Measurements from ENCODE around the gene IP6K3. TPM values are rescaled to one million over a fixed set of nuclear protein-coding genes. Genes with fewer than 3 reads are reported as not detected.

Gene IP6K3
- total RNA-seq, 1 donor from 2014 or later, result 3.8 TPM

GRCh38 chr6:33740794-33741193 lies 5.9 kb downstream of the IP6K3 start:
- no peak for DNase-seq

DNA sequence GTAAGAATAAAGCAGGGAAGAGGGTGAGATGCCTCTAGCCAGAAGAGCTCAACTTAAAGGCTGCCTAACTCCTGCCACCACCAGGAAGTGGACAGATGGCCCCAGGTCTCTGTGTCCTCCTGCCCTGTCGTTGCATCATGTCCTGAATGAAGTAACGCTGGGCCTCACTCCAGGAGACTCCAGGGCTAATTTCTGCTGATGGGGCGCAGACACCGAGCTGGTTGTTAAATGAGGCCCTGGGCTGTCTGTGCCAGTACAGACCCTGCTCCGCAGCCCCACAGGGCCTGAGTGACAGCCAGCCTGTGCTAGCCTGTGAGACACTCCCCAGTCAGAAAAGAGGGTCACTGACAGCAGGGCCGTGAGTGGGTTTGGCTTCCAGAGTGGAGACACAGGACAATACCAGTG lies 6.5 kb downstream of the IP6K3 start:
- no peak for DNase-seq

DNA sequence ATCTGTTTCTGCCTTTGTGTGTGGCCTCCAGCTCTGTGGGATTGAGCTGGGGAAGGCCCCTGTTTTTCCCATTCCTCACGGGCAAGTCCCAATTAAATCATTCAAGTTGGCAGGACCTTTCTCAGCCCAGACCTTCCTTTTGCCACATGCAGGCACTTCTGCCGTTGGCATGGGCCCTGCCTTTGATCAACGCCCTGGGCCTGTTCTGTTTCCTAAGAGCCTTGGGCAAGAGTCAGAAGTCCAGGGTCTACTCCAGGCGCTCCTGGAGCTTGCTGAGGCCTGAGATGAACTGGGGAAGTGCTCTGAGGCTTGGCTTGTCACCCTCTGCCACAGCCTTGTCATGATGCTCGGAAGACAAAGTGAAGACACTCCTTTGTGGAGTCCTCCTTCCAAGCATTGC lies 7.1 kb downstream of the IP6K3 start:
- no peak for DNase-seq

- no peak for DNase-seq
These were observed 7.8 kb downstream of the IP6K3 start for GRCh38 chr6:33738879-33739278.

DNA sequence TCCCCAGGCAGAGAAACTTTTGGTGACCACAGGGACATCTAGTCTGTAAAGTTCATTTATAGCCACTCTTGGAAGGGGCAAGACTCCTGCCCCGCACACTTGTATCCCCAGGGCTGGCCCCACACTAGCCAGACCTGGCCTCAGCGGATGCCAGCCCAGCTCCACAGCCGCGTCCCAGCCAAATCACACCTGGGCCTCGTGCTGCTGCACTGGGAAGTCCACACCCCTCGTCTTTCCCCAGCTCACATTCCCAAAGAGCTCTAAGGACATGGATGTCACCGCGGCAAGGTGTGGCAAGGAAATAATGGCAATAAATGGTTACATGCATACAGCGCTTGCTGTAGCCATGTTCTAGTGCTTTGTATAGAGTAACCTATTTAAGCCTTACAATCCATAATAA lies 8.6 kb downstream of the IP6K3 start:
- no peak for DNase-seq

DNA sequence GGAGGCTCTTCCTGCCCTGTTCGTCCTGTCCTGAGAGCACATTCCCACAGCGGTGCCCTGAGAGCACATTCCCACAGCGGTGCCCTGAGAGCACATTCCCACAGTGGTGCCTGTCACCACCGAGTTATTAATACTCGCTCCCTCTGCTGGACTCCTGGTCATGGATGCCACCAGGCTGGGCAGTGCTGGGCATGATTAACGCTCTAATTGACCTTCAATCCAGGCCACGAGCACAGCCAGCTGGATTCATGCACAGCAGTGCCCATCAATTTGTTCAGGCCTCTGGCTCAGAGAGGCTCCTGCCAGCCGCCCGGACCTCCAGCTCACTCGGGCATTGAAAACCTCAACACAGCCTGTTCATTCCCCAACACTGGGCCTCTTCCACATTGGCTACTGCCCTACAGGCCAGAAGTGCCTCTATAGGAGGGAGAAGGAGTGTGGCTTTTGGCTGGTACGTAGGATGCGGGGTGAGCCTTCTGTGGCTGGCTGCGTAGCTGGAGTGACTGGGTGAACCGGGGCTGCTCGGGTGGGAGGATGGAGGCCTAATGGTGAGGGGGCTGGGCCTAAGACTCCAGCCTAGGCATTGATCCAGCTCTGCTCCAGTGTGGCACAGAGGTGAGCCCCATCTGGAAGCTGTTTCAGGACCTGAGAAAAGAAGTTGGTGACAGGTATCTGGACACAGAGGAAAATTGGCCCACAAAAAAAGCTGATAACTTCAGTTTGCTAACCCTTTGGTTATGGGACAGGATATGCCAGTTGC lies 9.3 kb downstream of the IP6K3 start:
- no peak for DNase-seq

DNA sequence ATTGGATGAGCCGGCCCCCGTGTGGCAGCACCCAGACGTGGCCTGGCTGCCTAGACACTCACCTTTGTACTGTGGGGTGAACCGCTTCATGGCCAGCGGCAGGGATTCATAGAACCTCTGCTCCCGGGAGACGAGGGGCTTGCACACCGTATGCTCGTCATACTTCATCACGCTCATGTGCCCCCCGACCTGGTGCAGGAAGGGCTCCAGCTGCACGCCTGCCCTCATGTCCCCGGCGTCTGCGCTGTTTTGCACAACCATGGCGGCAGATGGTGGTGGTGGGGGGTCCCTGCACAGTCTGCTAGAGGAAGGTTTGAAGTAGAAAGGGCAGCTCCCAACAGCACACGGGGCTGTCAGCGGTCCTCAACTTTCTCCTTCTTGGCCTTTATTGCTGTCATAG lies 11.5 kb downstream of the IP6K3 start:
- DNase-seq, result no peak

- DNase-seq, result no peak
These were observed 13.0 kb downstream of the IP6K3 start for GRCh38 chr6:33733709-33734007.

GRCh38 chr6:33732817-33733708 lies 13.6 kb downstream of the IP6K3 start:
- no peak for DNase-seq

GRCh38 chr6:33732385-33732784 lies 14.3 kb downstream of the IP6K3 start:
- DNase-seq, result no peak

DNA sequence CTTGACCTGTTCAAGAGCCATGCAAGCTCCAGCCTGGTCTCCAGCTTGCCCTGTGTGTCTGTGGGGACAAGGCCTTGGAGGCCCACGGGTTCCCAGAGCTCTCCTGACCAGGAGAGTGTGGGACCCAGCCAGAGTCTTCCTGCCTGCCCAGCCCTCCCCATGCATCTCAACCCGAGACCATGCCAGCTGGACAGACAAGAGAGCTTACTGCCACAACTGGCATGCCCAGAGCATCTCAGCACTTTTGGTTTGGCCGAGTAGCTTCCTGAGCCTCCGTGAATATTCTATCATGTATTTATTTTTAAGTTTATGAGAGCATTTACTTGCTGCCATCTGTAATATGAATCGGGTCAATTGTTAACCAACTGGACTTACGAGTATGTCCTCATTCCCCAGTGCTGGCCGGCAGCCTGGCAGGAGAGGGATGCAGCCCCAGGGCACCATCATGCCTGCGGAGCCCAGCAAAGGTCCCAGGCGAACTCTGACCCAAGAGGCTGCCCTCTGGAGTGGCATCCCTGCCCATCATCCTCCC lies 14.9 kb downstream of the IP6K3 start:
- no peak for DNase-seq

- DNase-seq, result no peak
These were observed 15.7 kb downstream of the IP6K3 start for GRCh38 chr6:33731035-33731434.

DNA sequence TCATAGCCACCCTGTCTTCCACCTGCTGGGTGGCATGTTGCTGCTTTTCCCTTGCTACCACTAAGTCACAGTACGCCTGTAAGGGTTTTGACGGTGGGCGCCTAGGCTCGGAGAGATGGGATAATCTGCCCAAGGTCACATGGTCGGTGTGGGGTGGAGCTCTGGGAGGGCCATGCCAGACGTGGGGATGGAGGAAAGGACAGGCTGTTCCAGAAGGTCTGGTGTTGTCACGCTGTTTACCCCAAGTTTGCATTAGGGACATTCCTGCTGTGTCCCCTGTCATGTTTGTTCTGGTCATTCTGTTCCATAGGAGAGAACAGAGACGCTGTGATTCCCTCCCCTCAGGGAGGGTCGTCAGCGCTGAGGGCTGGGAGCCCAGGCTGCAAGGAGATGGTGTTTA lies 16.1 kb downstream of the IP6K3 start:
- DNase-seq, result no peak

DNA sequence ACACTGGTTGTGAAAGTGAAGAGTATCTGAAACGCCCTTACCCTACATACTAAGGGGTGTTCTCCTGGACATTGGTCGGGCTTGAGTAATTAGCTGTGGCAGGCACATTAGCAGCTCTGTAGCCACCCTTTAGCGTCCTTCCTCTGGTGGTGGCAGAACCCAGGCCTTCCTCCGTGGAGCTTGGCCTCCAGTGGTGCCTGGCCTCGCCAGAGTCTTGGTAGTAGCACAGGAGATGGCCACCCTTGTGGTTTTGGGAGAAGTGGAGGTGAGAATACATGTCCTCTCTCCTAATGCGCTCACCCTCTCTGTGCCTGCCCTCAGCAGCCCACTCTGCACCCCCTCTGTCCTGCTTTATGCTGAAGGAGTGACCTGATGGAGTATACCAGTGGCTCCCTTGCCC lies 17.6 kb downstream of the IP6K3 start:
- no peak for DNase-seq

GRCh38 chr6:33728438-33728837 lies 18.3 kb downstream of the IP6K3 start:
- DNase-seq, result no peak

DNA sequence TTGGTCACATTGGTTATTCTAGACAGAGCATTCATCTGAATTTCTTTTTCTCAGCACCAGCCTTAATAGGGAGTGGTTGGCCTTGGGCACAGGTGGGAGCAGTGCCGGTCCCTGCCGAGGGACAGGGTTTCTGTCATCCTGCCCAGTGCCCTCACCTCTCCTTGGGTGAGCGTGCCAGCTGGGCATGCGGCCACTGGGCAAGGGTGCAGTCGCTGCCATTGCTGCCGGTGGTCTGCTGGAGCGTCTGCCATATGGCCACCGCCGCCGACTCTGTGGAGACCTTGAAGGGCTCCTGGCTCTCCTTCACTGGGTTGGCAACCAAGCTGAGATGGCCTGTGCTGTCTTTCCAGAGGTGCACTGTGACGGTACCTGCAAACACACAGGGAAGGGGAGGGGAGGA lies 18.8 kb downstream of the IP6K3 start:
- no peak for DNase-seq

DNA sequence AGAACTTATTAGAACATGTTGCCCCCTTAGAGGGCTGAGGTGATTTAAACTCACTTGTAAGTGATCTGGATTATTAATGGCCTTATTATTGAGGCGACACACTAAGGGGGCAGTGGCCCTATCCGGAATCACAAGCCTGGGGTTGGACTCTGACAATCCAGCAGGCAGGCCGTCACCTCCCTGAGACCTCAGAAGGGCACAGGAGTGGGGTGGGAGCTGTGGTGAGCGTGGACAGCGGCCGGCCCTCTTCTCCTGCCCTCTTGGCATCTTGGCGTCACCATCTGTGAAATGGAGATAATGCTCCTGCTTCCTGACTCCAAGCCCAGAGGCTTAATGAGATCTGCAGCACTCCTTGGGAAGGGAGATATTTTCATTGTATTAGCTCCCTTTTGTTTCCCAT lies 19.6 kb downstream of the IP6K3 start:
- DNase-seq, result no peak

GRCh38 chr6:33726696-33727095 lies 20.0 kb downstream of the IP6K3 start:
- no peak for DNase-seq

DNA sequence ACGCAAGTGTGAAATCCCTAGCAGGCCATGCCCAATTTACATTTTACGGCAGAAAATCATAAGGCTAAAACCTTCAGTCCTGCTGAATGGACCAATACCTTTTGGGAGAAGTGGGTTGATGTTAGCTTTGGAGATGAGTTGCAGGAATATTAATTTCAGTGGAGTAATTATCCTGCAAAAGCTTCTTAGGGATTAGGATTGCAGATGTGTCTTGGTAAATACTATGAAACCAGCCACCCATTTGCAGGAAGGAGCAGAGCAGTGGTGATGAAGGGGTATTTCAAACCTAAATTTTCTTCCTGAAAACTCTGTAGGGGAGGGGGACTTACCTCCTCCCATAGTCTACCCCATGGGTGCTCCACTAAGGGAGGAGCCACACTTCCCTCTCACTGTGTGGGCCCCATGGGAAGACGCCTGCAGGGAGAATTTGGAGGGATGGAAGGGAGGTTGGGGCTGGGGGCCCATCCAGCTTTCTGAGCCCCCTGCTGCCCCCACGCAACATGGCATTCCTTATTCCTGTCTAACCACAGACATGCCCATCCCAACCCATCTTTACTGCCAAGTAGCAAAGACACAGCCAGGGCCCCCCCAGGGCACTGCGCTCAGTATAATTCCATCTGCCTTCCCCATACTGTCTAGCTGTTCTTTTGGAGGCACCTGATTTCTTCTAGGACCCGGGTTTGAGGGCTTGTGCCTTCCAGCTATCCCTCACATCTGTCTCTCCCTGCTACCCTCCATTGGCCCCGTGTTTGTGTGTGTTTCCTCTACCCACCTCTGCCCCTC lies 20.6 kb downstream of the IP6K3 start:
- no peak for DNase-seq

DNA sequence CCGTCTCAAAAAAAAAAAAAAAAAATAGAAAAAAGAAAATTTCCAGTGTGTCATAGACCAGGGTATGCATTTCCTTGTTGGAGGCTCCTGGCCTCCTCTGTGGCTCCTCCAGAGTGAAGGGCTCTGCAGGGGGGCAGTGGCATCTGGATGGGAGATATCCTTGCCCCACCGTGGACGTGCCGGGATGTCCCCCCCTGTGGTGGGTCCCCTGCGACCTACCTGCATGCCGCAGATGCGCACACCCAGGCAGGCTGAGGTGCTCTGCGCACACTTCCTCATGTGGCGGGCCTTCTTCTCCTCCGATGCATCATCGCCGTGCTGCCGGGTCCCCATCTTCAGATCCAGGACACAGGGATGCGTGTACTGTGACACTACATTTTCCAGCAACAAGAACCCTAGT lies 21.5 kb downstream of the IP6K3 start:
- no peak for DNase-seq

GRCh38 chr6:33724102-33725023 lies 22.3 kb downstream of the IP6K3 start:
- peak; percentile 73 for DNase-seq
